Smooth muscle cell (in vitro differentiated cells): Measurements from ENCODE around the gene ZNF684. TPM values are rescaled to one million over a fixed set of nuclear protein-coding genes. Genes with fewer than 3 reads are reported as not detected.

Experiments used
- DNase-seq: peaks from one replicate; lab custom pipeline; 2025; ENCODE audit not compliant: unreplicated experiment; lab: John Stamatoyannopoulos, UW
- H2AFZ ChIP-seq: fragments of 200-600 bp; sonication (generic); 2 replicates; pipeline ENCODE4 v1.6.0; 2016; ENCODE audit warnings: antibody characterized with exemption, low read depth, mild to moderate bottlenecking
- H3F3A ChIP-seq: fragments of 200-600 bp; sonication (generic); 2 replicates; pipeline ENCODE4 v1.6.0; 2017; ENCODE audit warnings: antibody characterized with exemption, low read depth
- H3K27ac ChIP-seq: fragments of 200-600 bp; sonication (generic); 2 replicates; pipeline ENCODE4 v1.5.1; 2016; ENCODE audit warnings: low read depth, mild to moderate bottlenecking
- H3K27me3 ChIP-seq: fragments of 200-600 bp; sonication (generic); 2 replicates; pipeline ENCODE4 v1.6.1; 2016; ENCODE audit warnings: low read depth, mild to moderate bottlenecking
- H3K36me3 ChIP-seq: fragments of 200-600 bp; sonication (generic); 2 replicates; pipeline ENCODE4 v1.5.1; 2016; ENCODE audit warnings: low read depth
- H3K4me1 ChIP-seq: fragments of 200-600 bp; sonication (generic); 2 replicates; pipeline ENCODE4 v1.5.1; 2016; ENCODE audit warnings: low read depth
- H3K4me2 ChIP-seq: fragments of 200-600 bp; sonication (generic); 2 replicates; pipeline ENCODE4 v1.6.0; 2016; ENCODE audit warnings: mild to moderate bottlenecking
- H3K4me3 ChIP-seq: fragments of 200-600 bp; sonication (generic); 2 replicates; pipeline ENCODE4 v1.5.1; 2016; ENCODE audit warnings: mild to moderate bottlenecking
- H3K79me2 ChIP-seq: fragments of 200-600 bp; sonication (generic); 2 replicates; pipeline ENCODE4 v1.6.0; 2016; ENCODE audit warnings: low read depth, mild to moderate bottlenecking
- H3K9ac ChIP-seq: fragments of 200-600 bp; sonication (generic); 2 replicates; pipeline ENCODE4 v1.6.0; 2016; ENCODE audit warnings: low read depth
- H3K9me3 ChIP-seq: fragments of 200-600 bp; sonication (generic); replicated peaks from 2 replicates; pipeline ENCODE4 v1.5.1; 2016; ENCODE audit warnings: low read depth
- H4K20me1 ChIP-seq: fragments of 200-600 bp; sonication (generic); 2 replicates; pipeline ENCODE4 v1.6.0; 2016; ENCODE audit warnings: low read depth
- WGBS: methylation state at CpG from one replicate; pipeline ENCODE4 v1.1.7; 2016; ENCODE audit warnings: low lambda C conversion rate; 5-methylcytosine and 5-hydroxymethylcytosine counted together
- polyA plus RNA-seq: library from polyadenylated mRNA; unstranded; fragments of >200 nt; fragmentation: Nextera tagmentation; extraction: Ambion mirVana; gene quantifications from 2 replicates; pipeline ENCODE4 v1.2.1, GENCODE V29; 2016
- small RNA-seq: library from RNA; depleted of rRNA; stranded (forward); fragments of <200 nt; gene quantifications from one replicate; pipeline ENCODE3, GENCODE V24; 2014
- total RNA-seq: library from RNA; depleted of rRNA; stranded (reverse); fragments of >200 nt; gene quantifications from 2 replicates; pipeline ENCODE4 v1.2.3, GENCODE V29; 2014
- TF ChIP-seq, protein P1 (sequence below): fragments of 200-600 bp; sonication (generic); IDR thresholded peaks from 2 replicates; pipeline ENCODE4 v1.5.1; 2017; ENCODE audit warnings: borderline replicate concordance, mild to moderate bottlenecking, antibody characterized with exemption; ENCODE audit not compliant: insufficient read depth, poor library complexity, severe bottlenecking

ZNF684 gene
- total and polyA plus RNA-seq, 2 experiments from 2014 or later: 5.5 to 8.0 TPM

DNA sequence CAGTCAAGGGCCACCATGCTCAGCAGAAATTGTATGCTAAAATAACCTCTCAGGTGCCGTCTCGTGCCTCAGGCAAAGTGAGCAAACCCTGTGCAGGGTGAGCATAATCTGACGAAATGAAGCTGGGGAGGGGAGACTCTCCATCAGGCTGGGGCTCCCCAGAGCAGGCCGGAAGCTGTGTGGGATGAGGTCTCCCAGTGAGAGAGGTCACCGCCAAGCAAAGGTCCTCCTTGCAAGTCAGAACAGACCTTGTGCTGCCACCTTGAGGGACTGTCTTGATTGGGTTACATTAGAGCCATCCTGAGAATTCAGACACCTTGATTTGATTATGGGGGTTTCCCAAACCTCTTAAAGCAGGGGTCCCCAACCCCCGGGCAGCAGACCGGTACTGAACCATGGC is 64.2 kb downstream of the ZNF684 start:
- 94% methylated on average over 7 of the region's 7 CpGs for WGBS
- Histone ChIP-seq H3K36me3 (no peaks in the 10 kb centered on the region), H3F3A (no peaks in the 10 kb centered on the region), H4K20me1 (no peaks in the 10 kb centered on the region), H3K79me2 (no peaks in the 10 kb centered on the region), H3K27ac (no peak overlapping the region), H3K9me3 (no peaks in the 10 kb centered on the region), H2AFZ (no peak overlapping the region), H3K9ac (no peak overlapping the region), H3K27me3 (peaks cover 22% of the 10 kb centered on the region), H3K4me1 (no peaks in the 10 kb centered on the region), H3K4me2 (no peak overlapping the region), H3K4me3 (no peak overlapping the region)
- no peak for DNase-seq
- TF ChIP-seq, protein P1, sequence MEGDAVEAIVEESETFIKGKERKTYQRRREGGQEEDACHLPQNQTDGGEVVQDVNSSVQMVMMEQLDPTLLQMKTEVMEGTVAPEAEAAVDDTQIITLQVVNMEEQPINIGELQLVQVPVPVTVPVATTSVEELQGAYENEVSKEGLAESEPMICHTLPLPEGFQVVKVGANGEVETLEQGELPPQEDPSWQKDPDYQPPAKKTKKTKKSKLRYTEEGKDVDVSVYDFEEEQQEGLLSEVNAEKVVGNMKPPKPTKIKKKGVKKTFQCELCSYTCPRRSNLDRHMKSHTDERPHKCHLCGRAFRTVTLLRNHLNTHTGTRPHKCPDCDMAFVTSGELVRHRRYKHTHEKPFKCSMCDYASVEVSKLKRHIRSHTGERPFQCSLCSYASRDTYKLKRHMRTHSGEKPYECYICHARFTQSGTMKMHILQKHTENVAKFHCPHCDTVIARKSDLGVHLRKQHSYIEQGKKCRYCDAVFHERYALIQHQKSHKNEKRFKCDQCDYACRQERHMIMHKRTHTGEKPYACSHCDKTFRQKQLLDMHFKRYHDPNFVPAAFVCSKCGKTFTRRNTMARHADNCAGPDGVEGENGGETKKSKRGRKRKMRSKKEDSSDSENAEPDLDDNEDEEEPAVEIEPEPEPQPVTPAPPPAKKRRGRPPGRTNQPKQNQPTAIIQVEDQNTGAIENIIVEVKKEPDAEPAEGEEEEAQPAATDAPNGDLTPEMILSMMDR: no peak

Small RNAs within 50 kb of the gene (small RNA-seq; reads per million reads assigned to genes)
- gene AL356379.1: not detected

Other genes starting within 250 kb of the ZNF684 start
- 6.5 and 8.0 TPM in 2 replicates for gene COL9A2, start 214.4 kb upstream of the ZNF684 start, total RNA-seq
- 16.0 and 24.5 TPM in 2 replicates for gene COL9A2, start 214.4 kb upstream of the ZNF684 start, polyA plus RNA-seq
- gene SMAP2, start 157.9 kb upstream of the ZNF684 start, total RNA-seq: 16.0 and 18.4 TPM in 2 replicates
- 22.5 and 29.7 TPM in 2 replicates for gene SMAP2, start 157.9 kb upstream of the ZNF684 start, polyA plus RNA-seq
- 6.5 and 6.8 TPM in 2 replicates for gene ZFP69B, start 81.2 kb upstream of the ZNF684 start, total RNA-seq
- 1.5 and 4.3 TPM in 2 replicates for gene ZFP69B, start 81.2 kb upstream of the ZNF684 start, polyA plus RNA-seq
- gene ZFP69, start 54.3 kb upstream of the ZNF684 start, total RNA-seq: 2.1 and 2.6 TPM in 2 replicates
- gene ZFP69, start 54.3 kb upstream of the ZNF684 start, polyA plus RNA-seq: 0.97 and 4.3 TPM in 2 replicates
- 9.4 and 10.4 TPM in 2 replicates for gene EXO5, start 22.9 kb upstream of the ZNF684 start, total RNA-seq
- gene EXO5, start 22.9 kb upstream of the ZNF684 start, polyA plus RNA-seq: 7.1 and 9.1 TPM in 2 replicates
- gene RIMS3, start 134.0 kb downstream of the ZNF684 start, total RNA-seq: 2.2 and 2.6 TPM in 2 replicates
- 0.33 and 2.0 TPM in 2 replicates for gene RIMS3, start 134.0 kb downstream of the ZNF684 start, polyA plus RNA-seq
- 18.1 and 18.4 TPM in 2 replicates for gene NFYC, start 160.1 kb downstream of the ZNF684 start, total RNA-seq
- gene NFYC, start 160.1 kb downstream of the ZNF684 start, polyA plus RNA-seq: 28.6 and 35.3 TPM in 2 replicates